Calu3 (cell line): Measurements from ENCODE around the gene YIF1A. TPM values are rescaled to one million over a fixed set of nuclear protein-coding genes. Genes with fewer than 3 reads are reported as not detected.

Experiments used
- BruUV-seq: library from RNA; stranded (reverse); fragments of 400-500 nt; replicated peaks from 2 replicates; lab custom pipeline; 2021; lab: Mats Ljungman, UMichigan
- CTCF ChIA-PET: fragments of 300-600 bp; sonication (Branson Sonifier 250); formaldehyde crosslinking; loops from one replicate; lab custom pipeline; 2022; ENCODE audit warnings: antibody characterized with exemption; lab: Charles Lee
- DNase-seq: peaks from one replicate; pipeline ENCODE4 v3.0.0; 2022
- H3K27ac Mint-ChIP-seq: one replicate; pipeline ENCODE4 v1.8.0; 2022; ENCODE audit warnings: mixed read lengths; ENCODE audit not compliant: unreplicated experiment
- H3K27me3 Mint-ChIP-seq: one replicate; pipeline ENCODE4 v1.8.0; 2022; ENCODE audit warnings: mixed read lengths; ENCODE audit not compliant: unreplicated experiment
- H3K36me3 Mint-ChIP-seq: one replicate; pipeline ENCODE4 v1.8.0; 2022; ENCODE audit warnings: mild to moderate bottlenecking, moderate library complexity, mixed read lengths; ENCODE audit not compliant: insufficient read depth, unreplicated experiment
- H3K4me1 Mint-ChIP-seq: one replicate; pipeline ENCODE4 v1.8.0; 2022; ENCODE audit warnings: mild to moderate bottlenecking, low read depth, mixed read lengths; ENCODE audit not compliant: unreplicated experiment
- H3K4me3 Mint-ChIP-seq: one replicate; pipeline ENCODE4 v1.8.0; 2022; ENCODE audit warnings: mild to moderate bottlenecking, low read depth, moderate library complexity, mixed read lengths; ENCODE audit not compliant: unreplicated experiment
- H3K9me3 Mint-ChIP-seq: one replicate; pipeline ENCODE4 v1.8.0; 2022; ENCODE audit warnings: low read depth, mixed read lengths; ENCODE audit not compliant: unreplicated experiment
- intact Hi-C: fragments of 100-400 bp; cut with micrococcal nuclease; formaldehyde crosslinking; loops from one replicate; pipeline ENCODE4 v1.10.0; 2022; ENCODE audit not compliant: unreplicated experiment
- total RNA-seq: library from RNA; stranded (reverse); gene quantifications from 2 replicates; pipeline ENCODE4 v1.2.3, GENCODE V29; 2022
- TF ChIP-seq, protein P1 (sequence below): fragments of 200-600 bp; IDR thresholded peaks from one replicate; pipeline ENCODE4 v1.8.0; 2022; ENCODE audit warnings: antibody characterized with exemption; ENCODE audit not compliant: unreplicated experiment

The YIF1A gene
- total RNA-seq, 1 experiment from 2014 or later: 98.8 TPM

DNA sequence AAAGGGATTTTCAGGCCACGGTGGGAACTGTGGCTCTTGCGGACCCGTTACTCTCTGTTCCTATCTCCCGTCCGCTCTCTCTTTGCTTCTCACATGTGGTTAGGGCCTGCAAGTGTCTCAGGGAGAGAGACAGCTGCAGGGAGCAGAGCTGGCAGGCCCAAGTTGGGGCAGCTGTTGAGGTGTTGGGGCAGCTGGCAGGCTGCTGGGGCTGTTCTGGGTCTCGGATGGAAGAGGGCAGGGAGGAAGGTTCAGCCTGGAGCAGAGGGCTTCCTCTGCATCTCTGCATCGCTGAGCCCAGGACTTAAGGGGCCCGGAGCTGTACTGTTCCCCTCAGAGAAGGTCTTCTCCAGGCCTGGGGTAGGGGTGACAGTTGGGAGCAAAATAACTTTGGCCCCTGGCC is 13.5 kb downstream of the YIF1A start:
- no TSS peak for BruUV-seq
- no peak overlapping the region for H3K27ac Mint-ChIP-seq
- intact Hi-C loops: no loop called here
- no peak overlapping the region for H3K4me3 Mint-ChIP-seq
- H3K9me3 Mint-ChIP-seq: no peaks in the 10 kb centered on the region
- TF ChIP-seq, protein P1, sequence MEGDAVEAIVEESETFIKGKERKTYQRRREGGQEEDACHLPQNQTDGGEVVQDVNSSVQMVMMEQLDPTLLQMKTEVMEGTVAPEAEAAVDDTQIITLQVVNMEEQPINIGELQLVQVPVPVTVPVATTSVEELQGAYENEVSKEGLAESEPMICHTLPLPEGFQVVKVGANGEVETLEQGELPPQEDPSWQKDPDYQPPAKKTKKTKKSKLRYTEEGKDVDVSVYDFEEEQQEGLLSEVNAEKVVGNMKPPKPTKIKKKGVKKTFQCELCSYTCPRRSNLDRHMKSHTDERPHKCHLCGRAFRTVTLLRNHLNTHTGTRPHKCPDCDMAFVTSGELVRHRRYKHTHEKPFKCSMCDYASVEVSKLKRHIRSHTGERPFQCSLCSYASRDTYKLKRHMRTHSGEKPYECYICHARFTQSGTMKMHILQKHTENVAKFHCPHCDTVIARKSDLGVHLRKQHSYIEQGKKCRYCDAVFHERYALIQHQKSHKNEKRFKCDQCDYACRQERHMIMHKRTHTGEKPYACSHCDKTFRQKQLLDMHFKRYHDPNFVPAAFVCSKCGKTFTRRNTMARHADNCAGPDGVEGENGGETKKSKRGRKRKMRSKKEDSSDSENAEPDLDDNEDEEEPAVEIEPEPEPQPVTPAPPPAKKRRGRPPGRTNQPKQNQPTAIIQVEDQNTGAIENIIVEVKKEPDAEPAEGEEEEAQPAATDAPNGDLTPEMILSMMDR: no peak
- peaks cover 37% of the 10 kb centered on the region for H3K36me3 Mint-ChIP-seq
- no peaks in the 10 kb centered on the region for H3K4me1 Mint-ChIP-seq
- DNase-seq: no peak
- H3K27me3 Mint-ChIP-seq: peaks cover 18% of the 10 kb centered on the region
- CTCF ChIA-PET: interaction anchor here (0.5 kb wide), 1 partner anchor 74 kb away, joined by 3 read pairs; no protein-coding TSS in a partner anchor

DNA sequence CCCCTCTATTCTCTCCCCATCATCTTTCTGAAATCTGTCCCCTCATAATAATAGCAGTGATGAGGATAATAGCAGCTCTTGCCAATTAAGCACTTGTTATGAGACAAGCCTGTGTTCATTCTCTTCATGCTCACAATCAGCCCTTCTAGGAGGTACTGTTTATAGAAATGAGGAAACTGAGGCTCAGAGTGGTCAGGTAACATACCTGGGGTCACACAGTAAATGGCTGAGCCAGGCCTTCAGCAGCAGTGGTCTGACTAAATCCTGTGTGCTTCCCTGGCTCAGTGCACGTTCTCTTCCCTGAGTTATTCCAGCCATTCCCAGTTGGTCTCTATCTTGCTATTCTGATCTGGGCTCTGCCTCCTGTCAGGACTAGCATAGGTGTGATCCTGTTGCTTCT is 14.7 kb downstream of the YIF1A start:
- DNase-seq: no peak
- H3K9me3 Mint-ChIP-seq: no peaks in the 10 kb centered on the region
- BruUV-seq: no TSS peak
- H3K36me3 Mint-ChIP-seq: peaks cover 44% of the 10 kb centered on the region
- TF ChIP-seq, protein P1: no peak
- peaks cover 5% of the 10 kb centered on the region for H3K4me1 Mint-ChIP-seq
- CTCF ChIA-PET: no interaction called here
- intact Hi-C loops: no loop called here
- H3K27ac Mint-ChIP-seq: no peak overlapping the region
- no peak overlapping the region for H3K4me3 Mint-ChIP-seq
- H3K27me3 Mint-ChIP-seq: peaks cover 8% of the 10 kb centered on the region

DNA sequence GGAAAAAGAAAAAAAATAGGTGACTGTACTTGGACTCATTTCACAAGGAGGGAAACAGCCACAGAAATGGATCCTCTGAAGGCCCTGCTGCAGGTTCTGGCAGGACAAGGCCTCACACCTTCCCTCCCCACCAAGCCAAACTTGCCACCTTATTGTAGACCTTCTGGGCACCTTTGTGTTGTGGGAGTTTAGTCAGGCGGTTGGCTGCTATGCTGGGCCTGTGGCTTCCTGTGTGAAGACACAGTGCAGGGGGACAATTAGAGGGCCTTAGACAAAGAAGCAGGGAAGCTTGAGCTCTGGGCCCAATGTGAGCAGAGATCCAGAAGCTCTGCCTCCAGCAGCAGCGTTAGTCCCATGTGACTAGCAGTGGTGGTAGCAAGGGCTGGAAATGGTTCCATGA is 16.3 kb downstream of the YIF1A start:
- Mint-ChIP-seq H3K36me3 (peaks cover 60% of the 10 kb centered on the region), H3K9me3 (no peaks in the 10 kb centered on the region), H3K4me1 (peaks cover 16% of the 10 kb centered on the region), H3K27me3 (no peaks in the 10 kb centered on the region), H3K27ac (no peak overlapping the region), H3K4me3 (no peak overlapping the region)
- TF ChIP-seq, protein P1: no peak
- CTCF ChIA-PET: no interaction called here
- no peak for DNase-seq
- BruUV-seq: no TSS peak
- intact Hi-C loops: no loop called here

DNA sequence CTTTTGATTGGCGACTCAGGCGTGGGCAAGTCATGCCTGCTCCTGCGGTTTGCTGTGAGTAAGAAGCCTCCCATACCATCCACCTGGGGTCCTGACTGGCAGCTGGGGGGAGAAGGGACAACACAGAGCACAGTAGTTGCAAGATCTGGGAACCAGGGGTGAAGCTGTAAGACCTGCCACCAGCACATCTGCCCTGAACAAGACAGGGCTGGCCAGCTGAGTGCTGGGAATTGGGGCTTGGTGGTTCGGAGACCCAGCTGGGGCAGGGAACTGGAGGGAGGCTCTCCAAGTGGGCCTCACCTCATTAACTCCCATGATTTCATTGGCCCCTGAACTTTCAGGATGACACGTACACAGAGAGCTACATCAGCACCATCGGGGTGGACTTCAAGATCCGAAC is 17.1 kb downstream of the YIF1A start:
- Mint-ChIP-seq H3K27me3 (no peaks in the 10 kb centered on the region), H3K4me1 (peaks cover 16% of the 10 kb centered on the region), H3K9me3 (no peaks in the 10 kb centered on the region), H3K36me3 (peaks cover 60% of the 10 kb centered on the region), H3K27ac (no peak overlapping the region), H3K4me3 (no peak overlapping the region)
- TF ChIP-seq, protein P1: no peak
- no peak for DNase-seq
- BruUV-seq: no TSS peak
- CTCF ChIA-PET: no interaction called here
- intact Hi-C loops: no loop called here
